Measurements from ENCODE around the gene PRXL2B. TPM values are rescaled to one million over a fixed set of nuclear protein-coding genes. Genes with fewer than 3 reads are reported as not detected.

The PRXL2B gene
- polyA plus RNA-seq, 1 experiment, result 10.2 TPM

- POLR2A ChIA-PET, result no interaction called here
- Histone ChIP-seq H3K27ac (ENCODE audit: low read depth, low read length) (no peak overlapping the region), H3K27me3 (ENCODE audit: control insufficient read depth, insufficient read depth, low read length) (peaks cover 5% of the 10 kb centered on the region), H3K4me3 (ENCODE audit: low read depth, low read length) (no peak overlapping the region), H3K9me3 (ENCODE audit: control insufficient read depth, insufficient read depth, low read length) (no peaks in the 10 kb centered on the region; the same call in 1 of the 2 replicates)
- TF ChIP-seq CTCF (IDR thresholded peaks at IDR 0.05; ENCODE audit: low read depth, low read length), result no peak
- DNase-seq (ENCODE audit: low read depth, low spot score), result no peak
- CTCF ChIA-PET, result no interaction called here
These were observed 27.7 kb upstream of the PRXL2B start for GRCh38 chr1:2558861-2559260.

GRCh38 chr1:2559509-2560298 lies 26.9 kb upstream of the PRXL2B start:
- H3K9me3 ChIP-seq (ENCODE audit: control insufficient read depth, insufficient read depth, low read length), result no peaks in the 10 kb centered on the region; the same call in 1 of the 2 replicates
- H3K27ac ChIP-seq (ENCODE audit: low read depth, low read length), result no peak overlapping the region
- ChIA-PET POLR2A (no interaction called here), CTCF (no interaction called here)
- no peak for TF ChIP-seq CTCF (IDR thresholded peaks at IDR 0.05; ENCODE audit: low read depth, low read length)
- DNase-seq (ENCODE audit: low read depth, low spot score), result no peak
- peaks cover 8% of the 10 kb centered on the region for H3K27me3 ChIP-seq (ENCODE audit: control insufficient read depth, insufficient read depth, low read length)
- H3K4me3 ChIP-seq (ENCODE audit: low read depth, low read length), result no peak overlapping the region

GRCh38 chr1:2560299-2561073 lies 26.1 kb upstream of the PRXL2B start:
- Histone ChIP-seq H3K4me3 (ENCODE audit: low read depth, low read length) (no peak overlapping the region), H3K27ac (ENCODE audit: low read depth, low read length) (no peak overlapping the region), H3K27me3 (ENCODE audit: control insufficient read depth, insufficient read depth, low read length) (peaks cover 15% of the 10 kb centered on the region), H3K9me3 (ENCODE audit: control insufficient read depth, insufficient read depth, low read length) (no peaks in the 10 kb centered on the region; the same call in 1 of the 2 replicates)
- CTCF ChIA-PET, result no interaction called here
- TF ChIP-seq CTCF (IDR thresholded peaks at IDR 0.05; ENCODE audit: low read depth, low read length), result no peak
- no peak for DNase-seq (ENCODE audit: low read depth, low spot score)
- POLR2A ChIA-PET, result no interaction called here

GRCh38 chr1:2561446-2561845 lies 25.1 kb upstream of the PRXL2B start:
- no peak for DNase-seq (ENCODE audit: low read depth, low spot score)
- no peak overlapping the region for H3K27ac ChIP-seq (ENCODE audit: low read depth, low read length)
- peaks cover 23% of the 10 kb centered on the region for H3K27me3 ChIP-seq (ENCODE audit: control insufficient read depth, insufficient read depth, low read length)
- ChIA-PET POLR2A (no interaction called here), CTCF (no interaction called here)
- no peak for TF ChIP-seq CTCF (IDR thresholded peaks at IDR 0.05; ENCODE audit: low read depth, low read length)
- no peak overlapping the region for H3K4me3 ChIP-seq (ENCODE audit: low read depth, low read length)
- H3K9me3 ChIP-seq (ENCODE audit: control insufficient read depth, insufficient read depth, low read length), result no peaks in the 10 kb centered on the region; the same call in 1 of the 2 replicates

Data from AG04450 (cell line).